ENCODE data around the gene STEAP3. TPM values are rescaled to one million over a fixed set of nuclear protein-coding genes. Genes with fewer than 3 reads are reported as not detected.

STEAP3 gene
- total RNA-seq, 1 experiment from 2014 or later: 32.3 TPM

- Histone ChIP-seq H3K4me1 (ENCODE audit: control insufficient read depth in 1 of 2, insufficient read depth in 2 of 2, low read length in 2 of 2) (no peaks in the 10 kb centered on the region), H2AFZ (ENCODE audit: low read depth, low read length, poor library complexity, severe bottlenecking) (no peak overlapping the region), H3K27me3 (ENCODE audit: insufficient read depth, low read length) (no peaks in the 10 kb centered on the region), H3K4me2 (ENCODE audit: low read length) (no peak overlapping the region), H3K79me2 (ENCODE audit: insufficient read depth, low read length) (no peaks in the 10 kb centered on the region), H3K36me3 (ENCODE audit: control insufficient read depth in 1 of 2, insufficient read depth in 2 of 2, low read length in 2 of 2) (no peaks in the 10 kb centered on the region), H3K9ac (ENCODE audit: low read length) (no peak overlapping the region), H3K9me2 (ENCODE audit: insufficient read depth) (no peaks in the 10 kb centered on the region), H4K20me1 (ENCODE audit: insufficient read depth) (no peaks in the 10 kb centered on the region), H3K9me3 (ENCODE audit: control insufficient read depth in 1 of 2, insufficient read depth in 1 of 2, low read depth in 1 of 2, low read length in 2 of 2) (no peaks in the 10 kb centered on the region), H3K27ac (ENCODE audit: low read depth, low read length) (no peak overlapping the region), H3K4me3 (replicated peaks in 1 of 2; ENCODE audit: low read depth in 1 of 2, low read length in 2 of 2) (no peak overlapping the region)
- ChIA-PET POLR2A (interaction anchor here (1.3 kb wide), 1 partner anchor 18 kb away, joined by 4 read pairs; no protein-coding TSS in a partner anchor), CTCF (no interaction called here), RAD21 (ENCODE audit: low non-redundant PET in 1 of 2, low total read pairs in 2 of 2, uncharacterized antibody in 2 of 2, unreplicated experiment in 2 of 2) (no interaction called here)
- BruUV-seq (replicated peaks): no TSS peak
- DNase-seq (ENCODE audit: low read depth, low spot score) (no peak), ATAC-seq (no peak)
- no peak for TF ChIP-seq POLR2AphosphoS5 (IDR thresholded peaks at IDR 0.05; ENCODE audit: low read depth, low read length)
- no peak for TF ChIP-seq SRF (IDR thresholded peaks at IDR 0.05; ENCODE audit: low read depth)
- no peak for TF ChIP-seq EZH2phosphoT487 (IDR thresholded peaks at IDR 0.05; ENCODE audit: borderline replicate concordance)
- no peak for TF ChIP-seq SIN3A (IDR thresholded peaks at IDR 0.05; ENCODE audit: low read depth)
- TF ChIP-seq MAX (IDR thresholded peaks at IDR 0.05): no peak
- TF ChIP-seq, protein P1, sequence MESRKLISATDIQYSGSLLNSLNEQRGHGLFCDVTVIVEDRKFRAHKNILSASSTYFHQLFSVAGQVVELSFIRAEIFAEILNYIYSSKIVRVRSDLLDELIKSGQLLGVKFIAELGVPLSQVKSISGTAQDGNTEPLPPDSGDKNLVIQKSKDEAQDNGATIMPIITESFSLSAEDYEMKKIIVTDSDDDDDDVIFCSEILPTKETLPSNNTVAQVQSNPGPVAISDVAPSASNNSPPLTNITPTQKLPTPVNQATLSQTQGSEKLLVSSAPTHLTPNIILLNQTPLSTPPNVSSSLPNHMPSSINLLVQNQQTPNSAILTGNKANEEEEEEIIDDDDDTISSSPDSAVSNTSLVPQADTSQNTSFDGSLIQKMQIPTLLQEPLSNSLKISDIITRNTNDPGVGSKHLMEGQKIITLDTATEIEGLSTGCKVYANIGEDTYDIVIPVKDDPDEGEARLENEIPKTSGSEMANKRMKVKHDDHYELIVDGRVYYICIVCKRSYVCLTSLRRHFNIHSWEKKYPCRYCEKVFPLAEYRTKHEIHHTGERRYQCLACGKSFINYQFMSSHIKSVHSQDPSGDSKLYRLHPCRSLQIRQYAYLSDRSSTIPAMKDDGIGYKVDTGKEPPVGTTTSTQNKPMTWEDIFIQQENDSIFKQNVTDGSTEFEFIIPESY (IDR thresholded peaks at IDR 0.05; ENCODE audit: extremely low read depth, insufficient replicate concordance, low read length): no peak
- no peak for TF ChIP-seq ELF1 (IDR thresholded peaks at IDR 0.05; ENCODE audit: borderline replicate concordance, low read depth)
- intact Hi-C loops (cut with micrococcal nuclease): no loop called here
Measured at GRCh38 chr2:119279666-119280065, 56.0 kb downstream of the STEAP3 start.

- no peak overlapping the region for H3K27ac ChIP-seq (ENCODE audit: low read depth, low read length)
- H3K4me3 ChIP-seq (replicated peaks in 1 of 2; ENCODE audit: low read depth in 1 of 2, low read length in 2 of 2): no peak overlapping the region
- no peak for DNase-seq (ENCODE audit: low read depth, low spot score)
- H3K9me3 ChIP-seq (ENCODE audit: control insufficient read depth in 1 of 2, insufficient read depth in 1 of 2, low read depth in 1 of 2, low read length in 2 of 2): no peaks in the 10 kb centered on the region
- H3K36me3 ChIP-seq (ENCODE audit: control insufficient read depth in 1 of 2, insufficient read depth in 2 of 2, low read length in 2 of 2): no peaks in the 10 kb centered on the region
- CTCF ChIA-PET: interaction anchor here (0.7 kb wide), 1 partner anchor 11 kb away, joined by 3 read pairs; no protein-coding TSS in a partner anchor
- no peak for ATAC-seq
- H2AFZ ChIP-seq (ENCODE audit: low read depth, low read length, poor library complexity, severe bottlenecking): no peak overlapping the region
- no TSS peak for BruUV-seq (replicated peaks)
- intact Hi-C loops (cut with micrococcal nuclease): no loop called here
- no peak overlapping the region for H3K9ac ChIP-seq (ENCODE audit: low read length)
- no peak overlapping the region for H3K4me2 ChIP-seq (ENCODE audit: low read length)
- H3K27me3 ChIP-seq (ENCODE audit: insufficient read depth, low read length): no peaks in the 10 kb centered on the region
- H3K4me1 ChIP-seq (ENCODE audit: control insufficient read depth in 1 of 2, insufficient read depth in 2 of 2, low read length in 2 of 2): no peaks in the 10 kb centered on the region
- H3K9me2 ChIP-seq (ENCODE audit: insufficient read depth): no peaks in the 10 kb centered on the region
- POLR2A ChIA-PET: interaction anchor here (0.6 kb wide), 1 partner anchor 117 kb away, joined by 3 read pairs; no protein-coding TSS in a partner anchor
- no peaks in the 10 kb centered on the region for H3K79me2 ChIP-seq (ENCODE audit: insufficient read depth, low read length)
- RAD21 ChIA-PET (ENCODE audit: low non-redundant PET in 1 of 2, low total read pairs in 2 of 2, uncharacterized antibody in 2 of 2, unreplicated experiment in 2 of 2): no interaction called here
- no peaks in the 10 kb centered on the region for H4K20me1 ChIP-seq (ENCODE audit: insufficient read depth)
- TF ChIP-seq FOSL1 (IDR thresholded peaks at IDR 0.05; ENCODE audit: low read depth) (no peak), CBX3 (IDR thresholded peaks at IDR 0.05; ENCODE audit: low read depth) (no peak), ZNF274 (IDR thresholded peaks at IDR 0.05; ENCODE audit: low read depth, low read length) (no peak), MAX (IDR thresholded peaks at IDR 0.05) (no peak), EZH2phosphoT487 (IDR thresholded peaks at IDR 0.05; ENCODE audit: borderline replicate concordance) (no peak), SIN3A (IDR thresholded peaks at IDR 0.05; ENCODE audit: low read depth) (no peak), JUND (IDR thresholded peaks at IDR 0.05) (no peak), CTCF (IDR thresholded peaks at IDR 0.05 in 2 of 3, conservative IDR thresholded peaks at IDR 0.05 in 1 of 3; ENCODE audit: borderline replicate concordance in 1 of 3, insufficient read depth in 1 of 3, low read depth in 2 of 3, low read length in 2 of 3) (no peak), YY1 (IDR thresholded peaks at IDR 0.05; ENCODE audit: extremely low read depth, insufficient replicate concordance, low read depth, low read length) (no peak)
- TF ChIP-seq, protein P1 (IDR thresholded peaks at IDR 0.05; ENCODE audit: extremely low read depth, insufficient replicate concordance, low read length): no peak
Measured at GRCh38 chr2:119280680-119281079, 57.0 kb downstream of the STEAP3 start.

Data from HCT116 (cell line).